GM19328 (cell line): ENCODE results near the gene PALLD.

Source experiments
- ATAC-seq: cut with Tn5 transposase; IDR thresholded peaks from one replicate; pipeline ENCODE4 v1.9.1; 2021; ENCODE audit warnings: mild to moderate bottlenecking, moderate library complexity; ENCODE audit not compliant: unreplicated experiment

Gene PALLD

DNA sequence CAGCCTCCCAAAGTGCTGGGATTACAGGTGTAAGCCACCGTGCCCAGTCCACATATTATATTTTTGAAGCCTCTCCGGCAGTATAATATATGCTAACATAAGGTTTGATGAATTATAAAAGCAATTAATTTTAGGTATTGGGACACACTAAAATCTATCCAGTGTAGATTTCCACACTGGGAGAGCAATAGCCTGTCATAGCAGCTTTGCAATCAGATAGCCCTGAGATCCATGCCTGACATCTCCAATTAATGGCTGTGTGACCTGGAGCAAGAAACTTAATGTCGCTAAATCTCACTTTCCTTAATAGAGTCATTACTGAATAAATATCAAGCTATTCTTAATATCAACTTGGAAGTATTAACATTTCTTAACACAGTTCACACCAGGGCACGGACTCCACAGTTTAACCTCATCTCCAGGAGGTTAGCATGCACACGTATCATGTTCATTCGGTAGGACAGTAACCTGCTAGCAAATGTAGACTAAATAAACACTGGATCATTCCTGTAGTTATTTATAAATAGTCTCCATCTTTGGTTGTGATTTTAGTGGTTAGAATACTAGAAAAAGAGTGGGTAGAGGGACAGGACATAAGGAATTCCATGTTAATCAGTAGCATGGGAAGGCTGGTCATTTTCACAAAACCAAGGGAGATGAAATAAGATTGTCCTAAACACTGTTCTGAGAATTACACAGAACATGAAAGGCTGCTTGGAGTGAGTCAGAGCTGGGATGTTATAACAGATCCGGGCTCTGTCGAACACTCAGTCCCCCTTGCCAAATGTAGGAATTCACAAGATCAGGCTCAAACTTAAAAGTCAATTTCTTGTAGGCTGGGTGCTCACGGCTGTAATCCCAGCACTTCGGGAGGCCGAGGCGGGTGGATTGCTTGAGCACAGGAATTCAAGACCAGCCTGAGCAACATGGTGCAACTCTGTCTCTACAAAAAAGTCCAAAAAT is 254.7 kb downstream of the PALLD start:
- no peak for ATAC-seq

DNA sequence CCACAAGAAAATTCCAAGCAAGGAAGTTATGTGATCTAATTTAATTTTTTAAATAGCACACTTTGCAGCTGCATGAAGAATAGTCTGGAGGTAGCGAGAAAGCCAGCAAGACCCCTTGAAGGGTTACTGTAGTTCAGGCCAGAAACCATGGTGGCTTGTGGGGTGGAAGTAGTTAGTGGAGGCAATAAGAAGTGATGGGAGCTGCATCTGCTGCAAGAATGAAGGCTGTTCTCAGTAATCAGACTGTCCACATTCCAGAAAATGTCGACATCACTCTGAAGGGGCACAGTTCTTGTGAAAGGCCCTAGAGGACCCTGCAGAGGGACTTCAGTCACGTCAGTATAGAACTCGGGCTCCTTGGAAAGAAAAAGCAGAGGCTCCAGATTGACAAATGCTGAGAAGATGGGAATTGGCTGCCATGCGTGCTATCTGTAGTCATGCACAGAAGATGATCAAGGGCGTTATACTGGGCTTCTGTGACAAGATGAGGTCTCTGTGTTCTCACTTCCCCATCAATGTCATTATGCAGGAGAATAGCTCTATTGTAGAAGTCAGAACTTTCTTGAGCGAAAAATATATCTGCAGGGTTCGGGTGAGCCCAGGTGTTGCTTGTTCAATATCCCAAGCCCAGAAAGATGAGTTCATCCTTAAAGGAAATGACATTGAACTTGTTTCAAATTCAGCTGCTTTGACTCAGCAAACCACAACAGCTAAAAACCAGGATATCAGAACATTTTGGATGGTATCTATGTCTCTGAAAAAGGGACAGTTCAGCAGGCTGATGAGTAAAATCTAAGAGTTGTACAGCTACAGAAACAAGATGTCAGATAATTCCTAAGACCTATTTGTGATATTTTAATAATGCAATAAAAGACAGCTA is 259.0 kb downstream of the PALLD start:
- no peak for ATAC-seq

DNA sequence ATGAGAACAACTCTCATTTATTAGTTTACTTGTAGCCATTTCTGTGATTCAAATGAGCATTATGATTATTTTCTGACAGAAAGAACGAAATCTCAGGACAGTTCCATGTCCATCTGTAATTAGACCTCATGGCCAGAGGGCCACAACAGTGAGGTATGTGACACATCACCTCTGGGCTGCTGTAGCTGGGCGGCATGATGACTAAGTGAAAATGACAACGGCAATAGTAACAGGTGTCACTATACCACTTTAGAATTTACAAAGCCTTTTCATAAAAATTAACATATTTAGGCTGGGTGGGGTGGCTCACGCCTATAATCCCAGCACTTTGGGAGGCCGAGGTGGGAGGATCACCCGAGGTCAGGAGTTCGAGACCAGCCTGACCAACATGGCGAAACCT is 260.6 kb downstream of the PALLD start:
- no peak for ATAC-seq

DNA sequence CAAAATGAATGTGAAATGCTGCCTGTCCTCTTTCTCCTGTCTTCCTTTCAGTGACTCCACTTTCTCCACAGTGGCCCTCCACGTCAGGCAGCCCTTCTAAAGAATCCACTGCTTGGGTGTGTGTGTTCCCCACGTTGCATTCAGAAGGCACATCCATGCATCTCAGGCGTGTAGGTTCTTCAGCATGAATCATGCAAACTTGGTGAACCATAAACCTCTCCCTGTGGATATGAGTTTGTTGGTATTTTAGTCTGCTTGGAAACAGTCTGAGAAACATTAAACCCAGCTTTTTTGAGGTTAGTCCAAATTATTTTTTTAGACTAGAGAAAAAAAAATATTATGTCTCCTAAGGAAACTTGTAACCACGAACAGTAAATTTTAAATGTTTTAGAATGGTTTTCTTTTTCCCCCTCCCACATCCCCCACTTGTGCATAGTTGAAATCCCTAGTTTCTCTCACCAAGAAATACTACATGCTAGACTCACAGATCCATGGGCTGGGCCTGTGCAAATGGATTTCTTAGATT is 261.6 kb downstream of the PALLD start:
- no peak for ATAC-seq

DNA sequence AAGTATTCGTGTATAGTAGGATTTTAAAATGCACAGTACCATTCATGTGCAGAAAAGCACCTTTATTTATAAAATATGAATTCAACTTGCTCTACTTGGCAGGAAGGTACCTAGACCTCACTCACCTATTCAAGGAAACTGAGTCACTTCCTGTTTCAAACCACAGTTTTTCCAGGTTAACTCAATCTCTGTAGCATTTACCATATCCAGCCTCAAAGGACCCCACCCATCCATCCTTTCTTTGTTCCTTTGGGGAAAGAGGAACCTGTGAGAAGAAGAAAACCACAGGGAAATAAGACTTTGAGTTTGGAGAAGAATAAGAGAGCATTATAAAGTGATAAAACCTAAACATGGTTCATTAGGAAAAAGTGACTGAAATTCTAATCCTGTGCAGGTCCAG is 262.5 kb downstream of the PALLD start:
- ATAC-seq: no peak

DNA sequence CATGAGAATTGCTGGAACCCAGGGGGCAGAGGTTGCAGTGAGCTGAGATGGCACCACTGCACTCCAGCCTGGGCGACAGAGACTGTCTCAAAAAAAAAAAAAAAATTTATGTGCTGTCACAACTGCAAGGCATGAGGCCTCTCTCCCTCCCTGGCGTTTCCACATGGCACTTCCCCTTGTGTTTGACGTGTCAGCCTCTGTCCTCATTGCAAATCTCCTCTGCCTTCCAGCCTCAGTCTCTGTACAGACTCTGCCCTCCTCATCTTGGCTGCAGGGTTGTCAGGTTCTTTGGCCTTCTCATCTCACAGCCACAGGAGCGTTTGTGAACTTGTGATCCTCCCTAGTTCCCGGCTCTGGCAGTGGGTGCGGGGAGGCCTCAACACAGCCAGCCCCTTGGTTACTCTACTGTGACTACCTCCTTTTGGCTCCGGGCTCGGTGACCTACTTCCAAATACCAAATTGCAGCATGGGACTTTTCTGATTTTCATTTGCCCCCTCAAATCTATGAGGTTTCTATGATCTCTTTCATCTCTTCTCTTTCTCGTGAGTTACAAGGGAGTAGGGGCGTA is 263.2 kb downstream of the PALLD start:
- no peak for ATAC-seq

GRCh38 chr4:168761066-168761465 is 264.2 kb downstream of the PALLD start:
- no peak for ATAC-seq

GRCh38 chr4:168765322-168765721 is 268.5 kb downstream of the PALLD start:
- ATAC-seq: no peak

DNA sequence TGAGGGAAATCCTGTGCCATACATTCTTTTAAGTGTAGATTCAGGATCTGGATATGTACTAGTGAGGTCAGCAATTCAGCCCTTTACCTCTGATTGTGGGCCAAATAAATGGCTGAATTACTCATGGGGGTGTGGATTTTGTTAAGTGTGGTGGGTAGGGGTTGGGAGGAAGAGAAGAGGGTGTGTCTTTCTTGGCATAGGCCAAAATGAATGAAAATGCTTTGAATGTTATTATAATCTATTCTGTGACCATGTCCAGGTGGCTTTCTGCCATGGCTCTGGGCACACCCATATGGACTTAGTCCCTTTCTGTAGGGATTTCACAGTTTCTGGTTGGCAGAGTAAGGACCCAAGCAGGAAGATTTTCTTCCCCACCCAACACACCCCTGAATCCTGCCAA is 268.9 kb downstream of the PALLD start:
- no peak for ATAC-seq

DNA sequence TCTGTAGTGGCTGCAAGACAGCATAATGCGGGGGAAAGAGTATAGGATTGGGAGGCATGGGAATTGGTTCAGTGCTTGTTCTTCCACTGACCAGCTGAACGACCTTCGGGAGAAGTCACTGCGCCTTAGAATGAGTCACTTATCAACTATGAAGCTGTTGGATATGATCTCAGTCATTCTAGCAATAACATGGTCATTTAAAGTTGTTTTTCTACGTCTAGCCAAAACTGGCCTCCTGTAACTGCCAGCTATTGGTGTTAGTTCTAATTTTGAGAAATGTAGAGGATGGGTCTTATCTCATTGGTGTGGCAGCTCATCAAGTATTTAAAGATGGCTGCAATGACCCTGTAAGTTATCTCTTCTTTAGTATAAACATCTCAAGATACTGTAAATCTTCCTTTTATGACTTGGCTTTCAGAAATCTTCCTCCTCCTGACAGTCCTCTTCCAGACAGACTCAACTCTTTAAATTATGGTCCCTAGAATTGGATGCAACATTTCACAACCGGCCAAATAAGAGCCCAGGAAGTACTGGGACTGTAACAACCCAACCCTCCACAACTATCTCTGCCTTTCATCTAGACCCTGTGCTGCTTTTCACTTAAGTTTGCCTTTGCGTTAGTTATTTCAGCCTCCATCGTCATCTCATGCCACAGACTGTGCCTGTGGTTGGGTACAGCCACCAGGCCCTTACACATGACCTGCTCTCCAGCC is 269.9 kb downstream of the PALLD start:
- no peak for ATAC-seq

DNA sequence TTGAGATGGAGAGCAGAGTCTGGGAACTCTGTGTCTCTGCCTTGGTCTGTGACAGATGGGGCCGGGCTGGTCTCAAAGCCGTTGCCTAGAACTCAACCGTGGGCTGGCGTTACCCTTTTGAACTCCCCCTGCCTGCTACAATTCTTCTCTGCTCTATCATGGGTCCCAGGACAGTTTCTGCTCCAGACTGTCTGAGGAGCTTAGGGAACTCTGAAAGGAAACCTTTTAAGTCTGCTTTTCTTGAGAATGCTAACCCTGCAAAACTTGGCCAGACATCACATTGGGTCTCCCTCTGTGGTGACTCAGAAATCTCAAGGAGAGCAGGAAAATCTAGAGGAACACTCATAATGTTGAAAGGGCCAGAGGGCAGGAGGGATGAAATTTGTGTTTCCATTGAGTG is 272.6 kb downstream of the PALLD start:
- no peak for ATAC-seq

DNA sequence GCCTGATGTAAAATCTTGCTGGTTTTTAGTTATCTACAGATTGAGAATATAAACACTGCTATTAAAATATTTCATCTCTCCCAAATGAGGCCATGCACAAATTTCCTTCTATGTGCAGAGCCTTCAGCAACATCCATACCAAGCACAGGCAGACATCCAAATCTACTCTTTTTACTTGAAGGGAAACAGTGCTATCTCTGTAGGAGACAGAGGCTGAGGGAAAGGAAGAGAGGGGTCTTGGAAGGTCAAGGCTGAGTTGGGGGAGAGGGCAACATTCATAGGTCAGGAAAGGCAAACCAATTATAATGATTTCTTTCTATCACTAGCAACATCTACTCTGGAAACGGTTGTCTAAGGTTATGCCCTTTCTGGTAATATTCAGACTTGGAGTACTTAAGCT is 273.0 kb downstream of the PALLD start:
- no peak for ATAC-seq

DNA sequence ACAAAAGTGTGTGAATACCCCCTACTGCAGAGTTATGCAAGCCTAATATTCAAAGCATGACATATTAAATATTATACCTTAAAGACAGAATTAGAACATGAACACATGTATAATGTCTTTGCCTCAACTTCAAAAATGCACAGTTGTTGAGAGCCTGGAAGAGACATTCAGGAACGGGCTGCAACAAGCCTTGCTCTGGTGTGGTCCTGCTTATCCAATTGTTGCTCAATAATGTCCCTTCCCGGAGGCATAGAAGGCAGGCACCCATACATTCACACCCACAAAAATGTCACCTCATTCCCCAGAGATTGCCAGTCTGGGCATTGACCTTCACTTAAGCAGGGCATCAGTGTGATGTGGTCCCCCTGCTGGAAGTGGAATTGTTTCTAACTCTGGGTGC is 274.4 kb downstream of the PALLD start:
- no peak for ATAC-seq

GRCh38 chr4:168773388-168774195 is 276.7 kb downstream of the PALLD start:
- ATAC-seq: no peak

DNA sequence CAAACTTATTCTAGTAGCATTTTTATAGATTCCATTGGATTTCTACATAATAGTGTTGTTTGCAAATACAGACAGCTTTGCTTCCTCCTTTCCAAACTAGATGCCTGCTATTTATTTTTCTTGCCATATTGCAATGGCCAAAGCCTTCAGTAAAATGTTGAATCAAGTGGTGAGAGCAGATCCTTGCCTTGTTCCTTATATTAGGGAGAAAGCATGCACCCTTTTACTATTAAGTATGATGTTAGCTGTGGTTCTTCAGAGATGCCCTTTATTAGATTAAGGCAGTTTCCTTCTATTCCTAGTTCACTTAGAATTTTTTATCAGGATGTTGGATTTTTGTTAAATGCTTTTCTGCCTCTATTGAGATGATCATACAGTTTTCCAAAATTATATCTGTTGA is 279.5 kb downstream of the PALLD start:
- no peak for ATAC-seq

DNA sequence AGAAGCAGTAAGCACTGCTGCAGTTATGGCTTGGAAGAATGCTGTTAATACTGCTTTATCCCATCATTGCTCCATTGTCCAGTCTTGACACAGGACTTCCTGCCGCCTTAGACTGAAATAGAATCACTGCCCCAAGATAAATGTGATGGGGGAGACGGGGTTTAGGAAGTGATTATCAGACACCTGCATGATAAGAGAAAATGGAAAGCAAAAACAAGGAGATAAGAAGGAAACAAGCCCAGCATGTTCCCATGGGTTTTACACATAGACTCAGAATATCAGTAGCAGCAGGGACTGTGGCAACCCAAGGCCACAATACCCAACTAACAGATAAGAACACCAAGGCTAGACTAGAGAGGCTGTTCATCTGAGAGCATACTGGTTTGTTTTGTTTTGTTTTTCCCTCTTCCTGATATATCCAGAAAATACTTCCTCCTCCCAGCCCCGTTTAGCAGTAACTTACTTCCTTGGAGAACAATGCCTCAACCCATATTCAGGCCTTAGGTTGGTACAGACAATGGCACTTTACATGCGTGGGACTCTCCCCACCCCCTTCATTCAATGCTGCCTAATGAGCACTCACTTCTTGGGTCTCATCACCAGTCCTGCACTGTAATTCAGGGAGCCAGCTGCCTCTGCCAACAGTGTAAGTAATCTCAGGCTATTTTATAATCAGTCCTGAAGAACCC is 280.6 kb downstream of the PALLD start:
- ATAC-seq: no peak

DNA sequence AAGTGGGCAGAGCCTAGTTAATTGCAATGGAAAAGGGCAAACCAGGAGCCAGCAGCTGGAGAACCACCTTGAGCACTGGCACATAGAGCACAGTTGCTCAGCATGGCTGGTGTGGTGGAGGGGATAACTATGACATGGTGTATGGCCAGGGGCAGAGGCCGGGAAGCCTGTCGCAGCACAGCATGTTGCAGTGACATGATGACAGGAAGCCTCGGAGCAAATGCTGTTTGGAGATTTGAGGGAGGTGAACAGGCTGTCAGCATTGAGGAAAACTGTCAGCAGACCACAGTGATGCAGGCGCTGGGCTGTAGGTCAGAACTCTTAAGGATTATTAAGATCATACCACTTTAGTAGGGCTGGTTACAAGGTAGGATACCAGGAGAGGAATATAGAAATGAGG is 284.5 kb downstream of the PALLD start:
- ATAC-seq: no peak

GRCh38 chr4:168781926-168782325 is 285.1 kb downstream of the PALLD start:
- ATAC-seq: no peak

GRCh38 chr4:168782439-168782838 is 285.6 kb downstream of the PALLD start:
- no peak for ATAC-seq
